PC-9 (cell line): Measurements from ENCODE around the gene AP4B1. TPM values are rescaled to one million over a fixed set of nuclear protein-coding genes. Genes with fewer than 3 reads are reported as not detected.

Experiments
- BruUV-seq: library from RNA; stranded (reverse); fragments of 400-500 nt; replicated peaks from 2 replicates; lab custom pipeline; 2021; lab: Mats Ljungman, UMichigan
- CTCF ChIA-PET: fragments of 300-600 bp; sonication (Branson Sonifier 250); formaldehyde crosslinking; loops from one replicate; lab custom pipeline; 2022; ENCODE audit warnings: antibody characterized with exemption; lab: Charles Lee
- POLR2A ChIA-PET: fragments of 300-600 bp; sonication (Branson Sonifier 250); formaldehyde crosslinking; loops from one replicate; lab custom pipeline; 2022; ENCODE audit warnings: antibody characterized with exemption; ENCODE audit not compliant: unreplicated experiment; lab: Charles Lee
- DNase-seq, 2 experiments: peaks; one replicate each; pipeline versions ENCODE4 v3.0.0 to v3.0.0-alpha.2; 2015 to 2022; ENCODE audit warnings: mixed read lengths in 1 of 2
- H2AFZ ChIP-seq: fragments of 200-600 bp; sonication (generic); 2 replicates; pipeline ENCODE4 v1.8.1; 2017; ENCODE audit warnings: antibody characterized with exemption
- H3F3A ChIP-seq: fragments of 200-600 bp; sonication (generic); 2 replicates; pipeline ENCODE4 v1.8.1; 2017; ENCODE audit warnings: antibody characterized with exemption, mild to moderate bottlenecking, low read depth; ENCODE audit not compliant: insufficient read depth
- H3K27ac ChIP-seq: fragments of 200-600 bp; sonication (generic); 2 replicates; pipeline ENCODE4 v1.6.1; 2016; ENCODE audit warnings: mixed run types
- H3K27me3 ChIP-seq: fragments of 200-600 bp; sonication (generic); 2 replicates; pipeline ENCODE4 v1.6.1; 2016; ENCODE audit warnings: low read depth, mixed run types; ENCODE audit not compliant: insufficient read depth
- H3K36me3 ChIP-seq: fragments of 200-600 bp; sonication (generic); 2 replicates; pipeline ENCODE4 v1.6.1; 2016; ENCODE audit warnings: low read depth, mixed run types
- H3K4me1 ChIP-seq: fragments of 200-600 bp; sonication (generic); replicated peaks from 2 replicates; pipeline ENCODE4 v1.6.1; 2016; ENCODE audit warnings: mixed run types; ENCODE audit not compliant: insufficient read depth
- H3K4me2 ChIP-seq: fragments of 200-600 bp; sonication (generic); 2 replicates; pipeline ENCODE4 v1.6.1; 2017; ENCODE audit warnings: mixed run types
- H3K4me3 ChIP-seq: fragments of 200-600 bp; sonication (generic); 2 replicates; pipeline ENCODE4 v1.6.1; 2016; ENCODE audit warnings: mixed run types
- H3K79me2 ChIP-seq: fragments of 200-600 bp; sonication (generic); 2 replicates; pipeline ENCODE4 v1.6.1; 2017; ENCODE audit warnings: low read depth, mixed run types
- H3K9me2 ChIP-seq: fragments of 200-600 bp; sonication (generic); 2 replicates; pipeline ENCODE4 v1.8.1; 2017; ENCODE audit warnings: mild to moderate bottlenecking; ENCODE audit not compliant: insufficient read depth
- H3K9me3 ChIP-seq: fragments of 200-600 bp; sonication (generic); 2 replicates; pipeline ENCODE4 v1.8.1; 2016; ENCODE audit warnings: low read depth; ENCODE audit not compliant: insufficient read depth
- H4K20me1 ChIP-seq: fragments of 200-600 bp; sonication (generic); 2 replicates; pipeline ENCODE4 v1.8.1; 2017; ENCODE audit not compliant: insufficient read depth
- CTCF ChIP-seq: fragments of 200-600 bp; sonication (generic); conservative IDR thresholded peaks from 2 replicates; pipeline ENCODE4 v1.6.1; 2017; ENCODE audit warnings: mixed run types, antibody characterized with exemption, mild to moderate bottlenecking, moderate library complexity
- EZH2 ChIP-seq: fragments of 200-600 bp; sonication (generic); IDR thresholded peaks from 2 replicates; pipeline ENCODE4 v1.8.0; 2017; ENCODE audit warnings: antibody characterized with exemption, low read depth
- intact Hi-C: fragments of 100-400 bp; cut with micrococcal nuclease; formaldehyde crosslinking; loops from one replicate; pipeline ENCODE4 v1.10.0; 2022; ENCODE audit not compliant: unreplicated experiment
- total RNA-seq: library from RNA; stranded (reverse); gene quantifications from 2 replicates; pipeline ENCODE4 v1.2.3, GENCODE V29; 2021

AP4B1 gene
- total RNA-seq, 1 experiment from 2014 or later = 11.7 TPM

GRCh38 chr1:113935970-113936369 lies 31.4 kb upstream of the AP4B1 start:
- Histone ChIP-seq H3K9me3 (no peaks in the 10 kb centered on the region), H3K9me2 (no peaks in the 10 kb centered on the region), H3K4me1 (peaks cover 18% of the 10 kb centered on the region), H4K20me1 (peaks cover 39% of the 10 kb centered on the region), H3K27me3 (no peaks in the 10 kb centered on the region), H3F3A (peaks cover 12% of the 10 kb centered on the region), H3K36me3 (peaks cover 17% of the 10 kb centered on the region), H3K79me2 (peaks cover 90% of the 10 kb centered on the region), H2AFZ (no peak overlapping the region), H3K4me3 (no peak overlapping the region), H3K27ac (no peak overlapping the region), H3K4me2 (no peak overlapping the region)
- DNase-seq = no peak
- intact Hi-C loops = no loop called here
- ChIA-PET POLR2A (no interaction called here), CTCF (no interaction called here)
- BruUV-seq = no TSS peak
- TF ChIP-seq EZH2 (no peak), CTCF (no peak)

- no peaks in the 10 kb centered on the region for H3K27me3 ChIP-seq
- H2AFZ ChIP-seq = no peak overlapping the region
- BruUV-seq = no TSS peak
- DNase-seq = no peak
- H3K9me3 ChIP-seq = no peaks in the 10 kb centered on the region
- H3K4me1 ChIP-seq = peaks cover 23% of the 10 kb centered on the region
- ChIA-PET CTCF (no interaction called here), POLR2A (no interaction called here)
- no peaks in the 10 kb centered on the region for H3K9me2 ChIP-seq
- H4K20me1 ChIP-seq = peaks cover 41% of the 10 kb centered on the region
- peaks cover 9% of the 10 kb centered on the region; the same call in 1 of the 2 replicates for H3K36me3 ChIP-seq
- H3K27ac ChIP-seq = no peak overlapping the region
- intact Hi-C loops = no loop called here
- H3K4me3 ChIP-seq = no peak overlapping the region
- H3F3A ChIP-seq = peaks cover 16% of the 10 kb centered on the region
- H3K4me2 ChIP-seq = no peak overlapping the region
- H3K79me2 ChIP-seq = peaks cover 97% of the 10 kb centered on the region
- TF ChIP-seq EZH2 (no peak), CTCF (no peak)
Measured at GRCh38 chr1:113935176-113935575, 30.6 kb upstream of the AP4B1 start.

- Histone ChIP-seq H3K4me3 (no peak overlapping the region), H3F3A (peaks cover 16% of the 10 kb centered on the region), H3K36me3 (peaks cover 6% of the 10 kb centered on the region; the same call in 1 of the 2 replicates), H3K79me2 (peaks cover 95% of the 10 kb centered on the region), H3K9me3 (no peaks in the 10 kb centered on the region), H3K4me1 (peaks cover 23% of the 10 kb centered on the region), H3K4me2 (no peak overlapping the region), H3K27ac (no peak overlapping the region), H4K20me1 (peaks cover 41% of the 10 kb centered on the region), H3K9me2 (no peaks in the 10 kb centered on the region), H3K27me3 (no peaks in the 10 kb centered on the region), H2AFZ (no peak overlapping the region)
- ChIA-PET CTCF (no interaction called here), POLR2A (interaction anchor here (0.6 kb wide), 1 partner anchor 21 kb away, joined by 5 read pairs; no protein-coding TSS in a partner anchor)
- intact Hi-C loops = no loop called here
- DNase-seq = no peak
- TF ChIP-seq EZH2 (no peak), CTCF (no peak)
- BruUV-seq = no TSS peak
Measured at GRCh38 chr1:113934511-113935055, 30.0 kb upstream of the AP4B1 start.
